Karpas-422 (cell line): Measurements from ENCODE around the gene NAV2. TPM values are rescaled to one million over a fixed set of nuclear protein-coding genes. Genes with fewer than 3 reads are reported as not detected.

Source experiments
- DNase-seq: peaks from one replicate; pipeline ENCODE4 v3.0.0-alpha.2; 2015
- H2AFZ ChIP-seq: fragments of 200-600 bp; sonication (generic); 2 replicates; pipeline ENCODE4 v1.6.1; 2014; ENCODE audit warnings: antibody characterized with exemption, low read length, mixed read lengths
- H3K27ac ChIP-seq: fragments of 200-600 bp; sonication (generic); 2 replicates; pipeline ENCODE4 v1.5.1; 2014; ENCODE audit warnings: mild to moderate bottlenecking, low read length, moderate library complexity
- H3K27me3 ChIP-seq: fragments of 200-600 bp; sonication (generic); 2 replicates; pipeline ENCODE4 v1.6.1; 2014; ENCODE audit warnings: low read length, mixed read lengths
- H3K36me3 ChIP-seq: fragments of 200-600 bp; sonication (generic); 2 replicates; pipeline ENCODE4 v1.6.1; 2014; ENCODE audit warnings: low read length, mixed read lengths; ENCODE audit not compliant: insufficient read depth
- H3K4me1 ChIP-seq: fragments of 200-600 bp; sonication (generic); 2 replicates; pipeline ENCODE4 v1.6.1; 2014; ENCODE audit warnings: mild to moderate bottlenecking, low read length, mixed read lengths
- H3K4me2 ChIP-seq: fragments of 200-600 bp; sonication (generic); 2 replicates; pipeline ENCODE4 v1.6.1; 2014; ENCODE audit warnings: low read length, low read depth, mild to moderate bottlenecking; ENCODE audit not compliant: poor library complexity, severe bottlenecking
- H3K4me3 ChIP-seq: fragments of 200-600 bp; sonication (generic); 2 replicates; pipeline ENCODE4 v1.5.1; 2014; ENCODE audit warnings: mild to moderate bottlenecking, antibody characterized with exemption, low read length, mixed read lengths
- H3K79me2 ChIP-seq: fragments of 200-600 bp; sonication (generic); 2 replicates; pipeline ENCODE4 v1.6.1; 2014; ENCODE audit warnings: mild to moderate bottlenecking, low read length, mixed read lengths
- H3K9ac ChIP-seq: fragments of 200-600 bp; sonication (generic); 2 replicates; pipeline ENCODE4 v1.6.0; 2014; ENCODE audit warnings: low read length
- H3K9me2 ChIP-seq: fragments of 200-600 bp; sonication (generic), shearing (Covaris generic); replicated peaks from 2 replicates; pipeline ENCODE4 v1.6.0; 2014; ENCODE audit warnings: mild to moderate bottlenecking, low read length, moderate library complexity; ENCODE audit not compliant: insufficient read depth
- H3K9me3 ChIP-seq: fragments of 300-700, 200-600 bp; sonication (generic); 2 replicates; pipeline ENCODE4 v1.6.1; 2014; ENCODE audit warnings: low read length, mixed read lengths
- H4K20me1 ChIP-seq: fragments of 200-600 bp; sonication (generic); 2 replicates; pipeline ENCODE4 v1.6.1; 2014; ENCODE audit warnings: mild to moderate bottlenecking, antibody characterized with exemption, low read length, low read depth; ENCODE audit not compliant: insufficient read depth
- total RNA-seq: library from RNA; depleted of rRNA; stranded (reverse); fragments of >200 nt; shearing (Covaris generic); gene quantifications from 2 replicates; pipeline ENCODE4 v1.2.3, GENCODE V29; 2014; ENCODE audit warnings: low replicate concordance

NAV2 gene
- total RNA-seq, 1 experiment from 2014 or later: not detected

DNA sequence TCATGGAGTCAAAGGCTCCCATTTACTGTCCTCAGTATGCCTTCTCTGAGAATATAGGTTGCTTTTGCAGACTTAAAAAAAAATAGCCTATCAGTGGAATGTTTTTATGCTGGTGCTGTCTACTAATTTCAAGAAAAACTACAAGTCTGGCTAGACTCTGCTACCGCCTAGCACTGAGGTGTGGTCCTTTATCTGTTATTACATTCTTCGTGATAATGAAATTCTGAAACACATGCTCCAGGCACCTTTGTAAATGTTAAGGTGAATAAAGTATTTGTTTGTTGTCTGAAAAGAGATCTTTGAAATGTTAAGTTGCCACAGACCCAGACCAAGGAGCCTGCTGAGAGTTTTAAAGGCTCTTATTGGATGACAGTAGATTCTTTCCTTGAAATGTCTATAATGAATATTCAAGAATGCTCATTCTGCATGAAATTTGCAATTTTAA, 352.3 kb downstream of the NAV2 start:
- no peak overlapping the region for H2AFZ ChIP-seq
- peaks cover 4% of the 10 kb centered on the region; the same call in 1 of the 2 replicates for H4K20me1 ChIP-seq
- no peaks in the 10 kb centered on the region for H3K36me3 ChIP-seq
- H3K9ac ChIP-seq: no peak overlapping the region
- no peak overlapping the region for H3K27ac ChIP-seq
- no peaks in the 10 kb centered on the region for H3K9me3 ChIP-seq
- no peaks in the 10 kb centered on the region for H3K27me3 ChIP-seq
- H3K79me2 ChIP-seq: no peaks in the 10 kb centered on the region
- no peak overlapping the region for H3K4me3 ChIP-seq
- H3K4me2 ChIP-seq: no peak overlapping the region
- no peak for DNase-seq
- no peaks in the 10 kb centered on the region for H3K4me1 ChIP-seq
- H3K9me2 ChIP-seq: no peaks in the 10 kb centered on the region

DNA sequence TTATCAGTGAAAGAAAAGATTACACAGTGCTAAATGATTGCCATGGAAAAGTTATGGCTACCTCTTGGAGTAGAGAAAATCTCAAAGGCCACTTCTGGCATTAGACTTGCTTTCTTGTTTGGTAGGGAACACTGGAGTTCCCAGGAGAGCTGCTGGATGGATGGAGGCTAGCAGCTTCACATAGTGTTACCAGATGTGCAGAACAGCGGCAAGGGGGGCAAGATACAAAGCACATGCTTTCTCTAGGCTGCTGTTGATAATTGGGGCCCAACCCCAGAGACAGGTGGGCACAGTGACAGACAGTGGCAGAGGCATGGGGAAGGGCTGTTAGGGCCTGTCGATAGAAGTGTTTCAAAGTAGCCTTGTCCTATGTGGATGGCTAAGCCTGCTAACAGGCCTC, 352.8 kb downstream of the NAV2 start:
- Histone ChIP-seq H3K36me3 (no peaks in the 10 kb centered on the region), H4K20me1 (peaks cover 2% of the 10 kb centered on the region; the same call in 1 of the 2 replicates), H3K4me1 (no peaks in the 10 kb centered on the region), H3K4me3 (no peak overlapping the region), H3K27me3 (no peaks in the 10 kb centered on the region), H3K4me2 (no peak overlapping the region), H3K9me2 (no peaks in the 10 kb centered on the region), H2AFZ (no peak overlapping the region), H3K27ac (no peak overlapping the region), H3K9ac (no peak overlapping the region), H3K79me2 (no peaks in the 10 kb centered on the region), H3K9me3 (no peaks in the 10 kb centered on the region)
- no peak for DNase-seq

DNA sequence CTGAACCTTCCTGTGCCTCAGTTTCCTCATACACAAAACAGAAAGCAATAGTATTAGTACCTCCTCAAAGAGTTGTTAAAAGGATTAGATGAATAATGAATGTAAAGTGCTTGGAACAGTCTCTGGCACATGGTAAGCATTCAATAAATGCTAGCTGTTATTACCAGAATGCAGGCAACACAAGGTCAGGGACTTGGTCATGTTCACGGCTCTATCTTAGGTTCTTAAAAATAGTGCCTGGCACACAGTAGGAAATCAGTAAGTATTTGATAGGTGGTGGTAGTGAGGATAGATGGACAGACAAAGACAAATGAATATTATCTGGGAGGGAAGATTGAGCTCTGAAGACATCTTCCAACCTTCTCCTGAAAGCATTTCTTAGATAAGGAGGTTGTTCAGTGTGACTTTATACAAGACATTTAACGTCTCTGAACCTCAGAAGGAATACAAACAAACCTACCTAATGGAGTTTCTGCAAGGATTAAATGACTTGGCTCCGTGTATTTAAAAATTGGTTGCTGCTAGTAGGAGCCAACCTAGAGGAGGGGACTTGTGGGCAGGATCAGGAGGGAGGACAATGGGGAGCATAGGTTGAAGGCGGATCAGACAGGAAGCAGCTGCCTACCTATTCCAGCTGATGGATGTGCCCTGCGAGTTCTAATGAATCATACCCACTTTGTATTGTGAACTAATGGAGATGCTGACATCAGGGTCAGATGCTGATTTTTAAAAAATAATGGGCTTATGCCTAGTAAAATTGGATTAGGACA, 353.6 kb downstream of the NAV2 start:
- DNase-seq: no peak
- Histone ChIP-seq H3K36me3 (no peaks in the 10 kb centered on the region), H3K4me2 (no peak overlapping the region), H3K4me1 (no peaks in the 10 kb centered on the region), H3K9me3 (no peaks in the 10 kb centered on the region), H3K4me3 (no peak overlapping the region), H3K9ac (no peak overlapping the region), H2AFZ (no peak overlapping the region), H4K20me1 (no peaks in the 10 kb centered on the region), H3K9me2 (no peaks in the 10 kb centered on the region), H3K27ac (no peak overlapping the region), H3K79me2 (no peaks in the 10 kb centered on the region), H3K27me3 (no peaks in the 10 kb centered on the region)

DNA sequence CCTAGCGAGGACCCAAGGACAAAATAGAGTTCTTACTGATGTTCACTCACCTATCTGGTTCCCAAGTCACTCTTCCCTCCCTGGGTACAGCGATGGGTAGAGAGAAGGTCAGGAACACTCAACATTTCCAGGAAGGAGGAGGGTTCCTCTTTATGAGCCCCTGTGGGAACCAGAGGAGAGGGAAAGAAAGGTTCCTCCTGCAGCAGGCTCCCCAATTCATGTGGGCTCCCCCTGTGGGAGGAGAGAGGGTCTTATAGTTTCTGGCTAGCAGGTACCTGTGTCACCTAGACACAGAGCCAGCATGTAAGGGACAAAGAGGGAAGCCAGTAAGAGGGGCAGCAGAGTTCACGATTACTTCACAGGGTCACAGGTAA, 354.1 kb downstream of the NAV2 start:
- Histone ChIP-seq H2AFZ (no peak overlapping the region), H3K9ac (no peak overlapping the region), H4K20me1 (no peaks in the 10 kb centered on the region), H3K79me2 (no peaks in the 10 kb centered on the region), H3K9me3 (no peaks in the 10 kb centered on the region), H3K4me1 (no peaks in the 10 kb centered on the region), H3K27ac (no peak overlapping the region), H3K36me3 (no peaks in the 10 kb centered on the region), H3K9me2 (no peaks in the 10 kb centered on the region), H3K4me2 (no peak overlapping the region), H3K27me3 (no peaks in the 10 kb centered on the region), H3K4me3 (no peak overlapping the region)
- no peak for DNase-seq

DNA sequence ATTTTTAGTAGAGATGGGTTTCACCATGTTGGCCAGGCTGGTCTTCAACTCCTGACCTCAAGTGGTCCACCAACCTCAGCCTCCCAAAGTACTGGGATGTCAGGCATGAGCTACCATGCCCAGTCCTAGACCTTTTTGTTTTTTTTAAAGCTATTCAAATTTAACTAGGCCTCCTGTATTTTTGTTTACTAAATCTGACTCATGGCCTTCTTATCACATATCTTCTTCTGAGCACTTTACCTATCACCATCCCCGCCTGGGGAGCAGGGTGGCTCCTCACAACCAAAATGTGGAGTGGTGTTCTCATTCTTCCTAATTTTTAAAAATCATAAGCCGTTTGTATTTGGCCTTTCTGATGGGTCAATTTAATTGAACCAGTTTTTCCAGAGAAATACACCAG, 355.0 kb downstream of the NAV2 start:
- Histone ChIP-seq H3K27ac (no peak overlapping the region), H3K27me3 (no peaks in the 10 kb centered on the region), H3K9me2 (no peaks in the 10 kb centered on the region), H2AFZ (no peak overlapping the region), H4K20me1 (no peaks in the 10 kb centered on the region), H3K4me3 (no peak overlapping the region), H3K4me1 (no peaks in the 10 kb centered on the region), H3K79me2 (no peaks in the 10 kb centered on the region), H3K9me3 (no peaks in the 10 kb centered on the region), H3K36me3 (no peaks in the 10 kb centered on the region), H3K9ac (no peak overlapping the region), H3K4me2 (no peak overlapping the region)
- no peak for DNase-seq

DNA sequence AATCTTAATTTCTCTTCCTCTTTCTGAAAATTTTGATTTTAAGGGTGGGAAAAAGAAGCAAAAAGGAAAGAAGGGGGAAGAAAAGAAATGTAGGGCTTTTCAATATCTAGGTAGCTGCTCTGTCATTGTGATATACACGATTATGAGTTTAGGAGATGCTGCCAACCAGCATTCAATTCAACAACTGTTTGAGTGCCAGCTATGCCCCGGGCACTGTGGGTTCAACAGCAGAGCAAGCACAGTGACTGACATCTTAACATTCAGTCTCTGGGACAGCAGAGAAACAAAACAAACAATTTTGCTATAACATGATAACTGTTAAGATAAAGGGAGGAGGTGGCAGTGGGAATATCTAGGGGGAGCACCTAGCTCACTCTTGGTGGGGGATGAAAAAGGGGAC, 356.1 kb downstream of the NAV2 start:
- no peaks in the 10 kb centered on the region for H3K4me1 ChIP-seq
- H3K4me3 ChIP-seq: no peak overlapping the region
- no peak overlapping the region for H3K27ac ChIP-seq
- H3K9me3 ChIP-seq: no peaks in the 10 kb centered on the region
- H3K27me3 ChIP-seq: no peaks in the 10 kb centered on the region
- no peak overlapping the region for H3K4me2 ChIP-seq
- DNase-seq: no peak
- H3K79me2 ChIP-seq: no peaks in the 10 kb centered on the region
- H3K9me2 ChIP-seq: no peaks in the 10 kb centered on the region
- H2AFZ ChIP-seq: no peak overlapping the region
- H4K20me1 ChIP-seq: no peaks in the 10 kb centered on the region
- no peaks in the 10 kb centered on the region for H3K36me3 ChIP-seq
- H3K9ac ChIP-seq: no peak overlapping the region

DNA sequence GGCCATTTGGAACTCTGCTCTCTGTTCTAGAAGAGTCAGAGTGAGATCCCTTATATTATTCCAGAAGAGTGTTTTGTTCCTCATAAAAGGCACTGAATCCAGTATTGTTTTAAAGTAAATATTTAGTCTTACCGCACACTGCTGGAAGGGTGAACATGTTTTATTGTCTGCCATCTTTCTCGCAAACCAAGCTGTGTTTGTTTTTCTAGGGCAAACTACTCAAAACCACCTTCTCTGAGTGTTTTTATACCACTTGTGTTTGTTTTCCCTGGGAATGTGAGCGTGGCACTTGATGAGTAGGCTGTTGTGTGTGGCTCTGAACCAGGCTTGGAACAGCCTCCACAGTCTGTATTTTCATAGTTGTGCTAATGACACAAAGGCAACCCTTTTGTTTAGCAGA, 357.8 kb downstream of the NAV2 start:
- Histone ChIP-seq H3K27me3 (no peaks in the 10 kb centered on the region), H3K4me2 (no peak overlapping the region), H3K27ac (no peak overlapping the region), H3K9me3 (no peaks in the 10 kb centered on the region), H3K9ac (no peak overlapping the region), H3K4me1 (no peaks in the 10 kb centered on the region), H3K36me3 (no peaks in the 10 kb centered on the region), H2AFZ (no peak overlapping the region), H3K4me3 (no peak overlapping the region), H3K9me2 (no peaks in the 10 kb centered on the region), H4K20me1 (no peaks in the 10 kb centered on the region), H3K79me2 (no peaks in the 10 kb centered on the region)
- no peak for DNase-seq

DNA sequence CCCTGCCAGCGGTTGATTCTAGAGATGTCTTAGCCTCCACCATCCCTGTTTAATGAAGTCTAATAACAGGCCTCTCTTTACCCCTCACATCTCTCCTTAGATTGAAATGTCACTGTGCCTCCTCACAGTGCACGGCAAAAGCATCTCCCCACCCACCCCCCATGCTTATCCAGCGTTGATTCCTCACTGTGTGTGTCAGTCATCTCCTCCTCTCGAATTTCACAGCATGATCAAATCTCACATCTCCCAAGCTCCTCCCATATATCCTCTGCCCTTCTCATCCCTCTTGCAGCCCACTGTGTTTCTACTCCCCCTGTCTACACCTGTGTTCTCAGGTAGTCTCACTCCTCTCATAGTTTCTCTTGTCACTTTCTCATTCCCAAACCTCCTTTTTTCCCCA, 363.0 kb downstream of the NAV2 start:
- peaks cover 13% of the 10 kb centered on the region for H3K4me1 ChIP-seq

More for the DNA sequence above, 363.0 kb downstream of the NAV2 start:
- H3K9me3 ChIP-seq: no peaks in the 10 kb centered on the region
- no peak for DNase-seq
- no peak overlapping the region for H3K9ac ChIP-seq
- no peaks in the 10 kb centered on the region for H3K27me3 ChIP-seq
- H3K4me2 ChIP-seq: no peak overlapping the region
- H3K36me3 ChIP-seq: no peaks in the 10 kb centered on the region
- H3K79me2 ChIP-seq: no peaks in the 10 kb centered on the region
- H3K4me3 ChIP-seq: no peak overlapping the region
- no peak overlapping the region for H3K27ac ChIP-seq
- H3K9me2 ChIP-seq: no peaks in the 10 kb centered on the region
- no peak overlapping the region for H2AFZ ChIP-seq
- no peaks in the 10 kb centered on the region for H4K20me1 ChIP-seq
